HG02610 (cell line): ENCODE data around the gene SLC44A3.
"Not testable (repeated sequence)": the region's sequence is repeated elsewhere in the genome, so short reads cannot be mapped to it uniquely, and the experiment has no call there.

Source experiments
- ATAC-seq: cut with Tn5 transposase; IDR thresholded peaks from one replicate; pipeline ENCODE4 v1.9.1; 2021; ENCODE audit warnings: mild to moderate bottlenecking, moderate library complexity; ENCODE audit not compliant: unreplicated experiment

Gene SLC44A3

DNA sequence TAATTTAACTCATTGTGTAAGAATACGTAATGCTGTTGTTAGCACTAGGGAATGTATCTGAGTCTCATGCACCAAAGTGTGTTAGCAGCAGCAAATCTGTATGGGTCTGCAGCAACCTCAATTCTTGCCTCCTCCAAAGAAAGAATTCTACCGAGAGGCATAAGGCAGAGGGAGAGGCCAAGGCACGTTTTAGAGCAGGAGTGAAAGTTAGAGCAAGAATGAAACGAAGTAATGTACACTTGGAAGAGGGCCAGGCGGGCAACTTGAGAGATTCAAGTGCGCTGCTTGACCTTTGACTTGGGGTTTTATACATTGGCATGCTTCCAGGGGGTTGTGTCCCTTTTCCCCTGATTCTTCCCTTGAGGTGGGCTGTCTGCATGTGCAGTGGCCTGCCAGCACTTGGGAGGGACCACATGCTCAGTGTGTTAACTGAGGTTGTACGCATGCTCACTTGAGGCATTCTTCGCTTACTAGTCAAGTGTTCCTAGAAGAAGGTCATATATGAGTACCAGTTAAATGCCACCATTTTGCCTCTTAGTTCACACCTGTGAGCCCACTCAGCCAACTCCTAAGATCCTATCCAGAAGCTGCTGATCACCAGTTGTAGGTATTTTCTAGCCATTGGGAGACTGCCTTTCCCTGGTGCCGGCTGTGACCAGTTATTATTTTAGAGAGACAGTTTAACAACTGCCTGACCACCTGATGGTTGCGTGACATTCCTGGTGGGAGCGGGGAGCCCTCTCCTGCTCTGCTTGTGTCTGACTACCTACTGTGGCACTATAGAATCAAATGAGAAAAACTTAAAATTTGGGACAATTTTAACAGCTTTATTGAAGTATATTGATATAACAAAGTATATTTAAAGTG is 109.4 kb downstream of the SLC44A3 start:
- ATAC-seq, result no peak

DNA sequence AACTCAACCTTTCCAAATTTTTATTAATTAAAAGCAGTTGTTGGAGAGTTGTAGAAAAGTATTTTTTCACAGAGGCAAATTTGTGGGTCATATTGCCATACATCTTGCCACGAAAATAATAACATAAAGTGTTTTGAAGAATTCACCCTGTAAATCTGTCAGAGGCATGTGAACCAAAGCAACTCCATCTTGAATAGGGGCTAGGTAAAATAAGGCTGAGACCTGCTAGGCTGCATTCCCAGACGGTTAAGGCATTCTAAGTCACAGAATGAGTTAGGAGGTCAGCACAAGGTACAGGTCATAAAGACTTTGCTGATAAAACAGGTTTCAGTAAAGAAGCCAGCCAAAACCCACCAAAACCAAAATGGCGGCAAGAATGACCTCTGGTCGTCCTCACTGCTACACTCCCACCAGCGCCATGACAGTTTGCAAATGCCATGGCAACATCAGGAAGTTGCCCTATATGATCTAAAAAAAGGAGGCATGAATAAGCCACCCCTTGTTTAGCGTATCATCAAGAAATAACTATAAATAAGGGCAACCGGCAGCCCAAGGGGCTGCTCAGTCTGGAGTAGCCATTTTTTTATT is 111.2 kb downstream of the SLC44A3 start:
- no peak for ATAC-seq

DNA sequence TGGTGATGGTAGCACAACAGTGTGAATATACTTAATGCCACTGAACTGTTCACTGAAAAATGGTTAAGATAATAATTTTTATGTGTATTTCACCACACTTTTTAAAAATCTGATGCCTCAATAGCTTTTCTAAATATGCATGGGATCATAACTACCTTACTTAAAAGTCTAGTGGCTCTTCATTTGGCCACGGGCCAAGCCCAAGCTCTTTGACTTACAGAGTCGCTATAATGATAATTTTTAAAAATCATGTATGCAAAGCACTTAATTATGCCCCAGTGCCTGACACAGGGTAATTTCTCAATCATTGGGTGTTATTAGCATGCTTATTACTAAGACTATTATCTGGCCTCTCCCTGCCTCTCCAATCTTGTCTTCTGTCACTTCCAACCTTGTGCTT is 114.4 kb downstream of the SLC44A3 start:
- no peak for ATAC-seq

DNA sequence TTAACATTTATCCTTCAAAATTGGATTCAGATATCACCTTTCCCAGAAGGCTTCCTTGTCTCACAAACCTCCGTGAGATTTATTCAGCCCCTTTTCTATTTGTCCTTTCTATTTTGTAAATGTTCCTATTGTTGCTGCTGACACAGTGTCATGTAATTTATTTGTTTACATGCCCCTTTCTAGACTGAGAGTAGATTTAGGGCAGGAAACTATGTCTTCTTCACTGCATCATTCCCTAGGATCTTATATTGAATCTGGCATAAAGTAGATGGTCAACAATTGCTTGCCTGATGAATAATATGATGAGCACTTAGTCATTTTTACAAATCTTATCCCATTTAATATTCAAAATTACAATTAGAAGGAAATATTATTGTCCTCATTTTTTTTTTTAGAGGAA is 114.9 kb downstream of the SLC44A3 start:
- no peak for ATAC-seq

DNA sequence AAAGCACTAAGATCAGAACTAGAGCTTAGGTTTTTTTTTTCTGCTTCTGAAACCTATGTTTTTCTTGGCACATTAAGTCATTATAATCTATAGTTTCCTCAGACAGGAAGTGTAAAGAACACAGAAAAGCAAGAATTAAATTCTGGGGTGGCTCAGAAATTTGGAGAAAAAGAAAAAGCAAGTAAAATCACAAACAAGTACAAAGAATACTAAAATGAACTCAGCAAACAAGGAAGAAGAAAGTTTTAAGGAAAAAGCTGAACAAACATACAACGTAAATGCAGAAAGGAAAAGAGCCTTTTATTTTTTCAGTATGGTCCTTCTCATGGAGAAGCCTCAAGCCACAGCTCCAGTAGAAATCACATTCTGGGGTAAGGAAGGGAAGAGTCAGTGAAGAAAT is 115.3 kb downstream of the SLC44A3 start:
- no peak for ATAC-seq

DNA sequence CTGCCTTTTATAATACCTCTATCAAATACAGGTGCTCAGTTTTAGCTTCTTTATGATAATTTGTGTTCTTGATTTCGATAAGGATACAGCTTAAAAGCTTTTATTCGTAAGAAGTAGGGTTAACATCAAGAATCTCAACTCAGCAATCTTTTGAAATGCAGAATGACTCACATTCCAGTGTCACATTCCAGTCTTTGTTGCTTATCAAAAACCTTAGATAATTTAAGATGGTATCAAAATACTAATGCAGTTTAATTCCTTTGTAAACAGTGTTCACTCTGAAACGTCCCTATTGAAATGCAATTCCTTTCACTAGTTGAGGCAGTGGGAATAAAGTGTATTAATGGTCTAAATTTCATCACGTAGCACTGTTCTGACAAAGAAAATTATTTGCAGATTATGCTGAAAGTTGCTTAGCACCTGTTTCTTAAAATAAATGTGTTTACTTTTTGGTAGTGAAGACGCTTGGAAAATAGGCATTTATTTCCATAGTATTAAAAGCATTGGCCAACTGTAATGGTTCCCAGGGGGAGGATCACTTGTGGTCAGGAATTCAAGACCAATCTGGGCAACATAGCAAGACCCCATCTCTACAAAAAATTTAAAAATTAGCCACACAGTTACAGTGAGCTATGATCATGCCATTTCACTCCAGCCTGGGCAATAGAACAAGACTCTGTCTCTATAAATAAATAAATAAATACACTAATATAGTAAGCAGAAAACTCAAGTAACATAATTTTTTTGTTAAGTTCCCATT is 116.9 kb downstream of the SLC44A3 start:
- no peak for ATAC-seq

DNA sequence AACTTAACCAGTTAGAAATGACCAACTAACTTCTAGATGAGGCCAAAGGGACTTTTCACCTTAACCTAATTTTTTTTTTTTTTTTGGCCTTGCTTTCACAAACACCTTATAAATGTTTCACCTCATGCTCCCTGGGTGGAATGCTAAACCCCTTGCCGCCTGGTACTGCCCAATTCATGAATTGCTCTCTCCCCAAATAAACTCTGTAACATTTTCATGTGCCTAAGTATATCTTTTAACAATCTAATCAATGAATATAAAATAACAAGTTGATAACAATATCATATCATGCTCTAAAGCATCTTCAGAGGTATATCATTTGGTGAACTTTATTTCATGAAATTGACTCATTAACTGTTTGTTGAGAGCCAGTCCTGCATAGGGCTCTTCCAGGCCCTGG is 117.7 kb downstream of the SLC44A3 start:
- no peak for ATAC-seq

DNA sequence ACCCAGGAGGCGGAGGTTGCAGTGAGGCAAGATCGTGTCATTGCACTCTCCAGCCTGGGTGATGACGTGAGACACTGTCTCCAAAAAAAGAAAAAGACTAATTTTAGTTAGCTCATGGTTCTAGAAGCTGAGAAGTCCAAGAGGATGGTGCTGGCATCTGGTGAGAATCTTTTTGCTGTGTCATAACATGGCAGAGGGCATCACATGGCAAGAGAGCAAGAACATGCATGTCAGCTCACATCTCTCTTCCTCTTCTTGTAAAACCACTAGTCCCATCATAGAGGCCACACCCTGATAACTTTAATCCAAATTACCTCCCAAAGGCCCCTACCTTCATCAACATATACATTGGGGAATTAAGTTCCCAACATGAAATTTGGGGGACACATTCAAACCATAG is 120.6 kb downstream of the SLC44A3 start:
- no peak for ATAC-seq

DNA sequence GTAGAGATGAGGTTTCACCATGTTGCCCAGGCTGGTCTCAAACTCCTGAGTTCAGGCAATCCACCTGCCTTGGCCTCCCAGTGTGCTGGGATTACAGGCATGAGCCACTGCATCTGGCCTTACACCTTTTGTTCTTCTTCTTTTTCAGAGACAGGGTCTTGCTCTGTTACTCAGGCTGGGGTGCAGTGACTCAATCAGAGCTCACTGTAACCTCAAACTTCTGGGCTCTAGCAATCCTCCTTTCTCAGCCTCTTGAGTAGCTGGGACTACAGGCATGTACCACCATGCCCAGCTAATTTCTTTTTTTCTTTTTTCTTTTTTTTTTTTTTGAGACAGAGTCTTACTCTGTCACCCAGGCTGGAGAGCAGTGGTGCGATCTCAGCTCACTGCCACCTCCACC is 121.3 kb downstream of the SLC44A3 start:
- not testable (repeated sequence) for ATAC-seq

DNA sequence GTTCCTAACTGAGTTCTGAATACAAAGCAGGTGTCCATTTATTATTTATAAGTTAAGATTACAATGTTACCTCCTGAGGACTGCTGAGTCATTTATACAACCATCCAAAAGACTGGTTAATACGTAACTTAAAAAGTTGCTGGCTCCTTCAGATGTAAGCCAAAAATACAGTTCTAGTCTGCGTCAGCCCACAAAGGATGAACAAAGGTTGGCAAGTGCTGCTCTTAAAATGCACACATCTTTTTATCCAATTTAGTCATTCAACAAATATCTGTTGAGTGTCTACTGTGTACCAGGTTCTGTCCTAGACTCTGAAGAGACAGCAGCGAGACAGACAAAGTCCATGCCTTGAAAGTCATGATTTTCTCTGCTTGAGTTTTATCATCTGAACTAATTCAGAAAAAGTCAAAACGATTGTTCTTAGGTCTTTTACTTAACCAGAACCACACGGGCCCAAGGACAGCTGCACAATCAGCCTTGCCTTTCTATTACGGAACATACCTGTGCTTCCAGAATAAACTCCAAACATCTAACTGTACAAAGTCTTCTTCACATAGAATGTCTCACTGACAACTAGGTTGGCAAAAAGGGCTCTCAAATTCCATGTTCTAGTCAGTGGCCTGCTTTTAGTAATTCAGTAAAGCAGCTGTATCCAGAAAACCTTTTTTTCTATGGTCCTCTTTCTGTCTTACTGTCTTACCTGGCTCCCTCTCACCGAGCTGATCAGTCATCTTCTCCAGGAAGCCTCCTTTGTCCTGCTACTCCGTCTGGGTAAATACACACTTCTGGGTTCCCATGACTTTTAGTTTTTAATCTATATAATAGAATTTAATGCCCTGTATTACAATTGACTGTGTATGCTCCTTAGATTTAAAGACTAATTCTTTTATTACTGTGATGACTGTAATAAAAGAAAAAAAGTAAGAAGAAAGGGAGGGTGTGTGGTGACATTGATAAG is 122.3 kb downstream of the SLC44A3 start:
- no peak for ATAC-seq
